WTC11 (cell line): ENCODE results near the gene PREPL. TPM values are rescaled to one million over a fixed set of nuclear protein-coding genes. Genes with fewer than 3 reads are reported as not detected.

Experiments
- ATAC-seq: fragments of 200-7000 bp; cut with Tn5 transposase; 2 replicates; pipeline ENCODE4 v1.10.0; 2021; ENCODE audit warnings: mild to moderate bottlenecking, moderate library complexity
- CTCF ChIA-PET: fragments of 300-600 bp; sonication (Branson Sonifier 250); formaldehyde crosslinking; loops from one replicate; lab custom pipeline; 2021; ENCODE audit warnings: antibody characterized with exemption; lab: Charles Lee
- POLR2A ChIA-PET: fragments of 350-600 bp; sonication (Branson Sonifier 250); formaldehyde crosslinking; loops from one replicate; lab custom pipeline; 2021; ENCODE audit warnings: antibody characterized with exemption; lab: Charles Lee
- DNase-seq: peaks from one replicate; pipeline ENCODE4 v3.0.0; 2021; ENCODE audit warnings: low spot score
- H3K27ac Mint-ChIP-seq: 2 replicates; pipeline ENCODE4 v1.8.0; 2021; ENCODE audit warnings: mixed read lengths
- H3K27me3 Mint-ChIP-seq: 2 replicates; pipeline ENCODE4 v1.8.0; 2021; ENCODE audit warnings: low read depth, mild to moderate bottlenecking, moderate library complexity, mixed read lengths
- H3K36me3 Mint-ChIP-seq: 2 replicates; pipeline ENCODE4 v1.8.0; 2021; ENCODE audit warnings: mixed read lengths
- H3K4me1 Mint-ChIP-seq: 2 replicates; pipeline ENCODE4 v1.8.0; 2022; ENCODE audit warnings: mixed read lengths
- H3K4me3 Mint-ChIP-seq: 2 replicates; pipeline ENCODE4 v1.8.0; 2021; ENCODE audit warnings: mild to moderate bottlenecking, moderate library complexity, mixed read lengths
- H3K9me3 Mint-ChIP-seq: 2 replicates; pipeline ENCODE4 v1.8.0; 2021; ENCODE audit warnings: mixed read lengths
- E2F5 ChIP-seq: sonication (generic); formaldehyde crosslinking; IDR thresholded peaks from 2 replicates; pipeline ENCODE4 v1.8.1; 2022; ENCODE audit warnings: mild to moderate bottlenecking, moderate library complexity, missing genetic modification reagents
- ELF4 ChIP-seq: sonication (generic); formaldehyde crosslinking; IDR thresholded peaks from 2 replicates; pipeline ENCODE4 v1.8.1; 2022; ENCODE audit warnings: low read depth, mild to moderate bottlenecking, moderate library complexity, missing genetic modification reagents
- ERG ChIP-seq: fragments of 250-450 bp; sonication (Bioruptor Pico); IDR thresholded peaks from 2 replicates; pipeline ENCODE4 v1.8.0; 2021; ENCODE audit warnings: mild to moderate bottlenecking
- ETV6 ChIP-seq: sonication (generic); formaldehyde crosslinking; IDR thresholded peaks from 2 replicates; pipeline ENCODE4 v1.8.1; 2022; ENCODE audit warnings: mild to moderate bottlenecking, missing genetic modification reagents
- GRHL2 ChIP-seq: fragments of 250-450 bp; sonication (Bioruptor Pico); IDR thresholded peaks from 2 replicates; pipeline ENCODE4 v1.8.0; 2022; ENCODE audit warnings: mild to moderate bottlenecking, moderate library complexity; ENCODE audit not compliant: insufficient replicate concordance, severe bottlenecking
- HMGA2 ChIP-seq: fragments of 250-450 bp; sonication (Bioruptor Pico); IDR thresholded peaks from 2 replicates; pipeline ENCODE4 v1.4.0; 2021; ENCODE audit warnings: mild to moderate bottlenecking, moderate library complexity
- IRF1 ChIP-seq: sonication (generic); formaldehyde crosslinking; IDR thresholded peaks from 2 replicates; pipeline ENCODE4 v1.8.0; 2023; ENCODE audit warnings: missing genetic modification reagents
- JAZF1 ChIP-seq: fragments of 250-450 bp; sonication (Bioruptor Pico); IDR thresholded peaks from 2 replicates; pipeline ENCODE4 v1.9.0; 2021; ENCODE audit warnings: moderate library complexity, mild to moderate bottlenecking, inconsistent platforms
- JUN ChIP-seq: sonication (generic); formaldehyde crosslinking; IDR thresholded peaks from 2 replicates; pipeline ENCODE4 v1.8.0; 2023; ENCODE audit warnings: mild to moderate bottlenecking, missing genetic modification reagents
- MLX ChIP-seq: sonication (generic); formaldehyde crosslinking; IDR thresholded peaks from 2 replicates; pipeline ENCODE4 v1.8.1; 2023; ENCODE audit warnings: mild to moderate bottlenecking, missing genetic modification reagents, moderate library complexity
- MYBL2 ChIP-seq: sonication (generic); formaldehyde crosslinking; IDR thresholded peaks from 2 replicates; pipeline ENCODE4 v1.8.1; 2023; ENCODE audit warnings: mild to moderate bottlenecking, moderate library complexity, missing genetic modification reagents
- NR2C2 ChIP-seq: sonication (generic); formaldehyde crosslinking; IDR thresholded peaks from 2 replicates; pipeline ENCODE4 v1.8.0; 2022; ENCODE audit warnings: mild to moderate bottlenecking, missing genetic modification reagents
- PRDM15 ChIP-seq: sonication (generic); formaldehyde crosslinking; IDR thresholded peaks from 2 replicates; pipeline ENCODE4 v1.8.0; 2022; ENCODE audit warnings: missing genetic modification reagents
- RELA ChIP-seq: sonication (generic); formaldehyde crosslinking; IDR thresholded peaks from 2 replicates; pipeline ENCODE4 v1.8.1; 2022; ENCODE audit warnings: missing genetic modification reagents, mild to moderate bottlenecking, borderline replicate concordance
- SMAD3 ChIP-seq: sonication (generic); formaldehyde crosslinking; IDR thresholded peaks from 2 replicates; pipeline ENCODE4 v1.8.0; 2022; ENCODE audit warnings: missing genetic modification reagents, mild to moderate bottlenecking, borderline replicate concordance
- TCF7 ChIP-seq: sonication (generic); formaldehyde crosslinking; IDR thresholded peaks from 2 replicates; pipeline ENCODE4 v1.8.0; 2022; ENCODE audit warnings: mild to moderate bottlenecking, low read depth, missing genetic modification reagents, moderate library complexity
- TEAD4 ChIP-seq: sonication (generic); formaldehyde crosslinking; IDR thresholded peaks from 2 replicates; pipeline ENCODE4 v1.8.0; 2022; ENCODE audit warnings: mild to moderate bottlenecking, missing genetic modification reagents
- TP53 ChIP-seq: sonication (generic); formaldehyde crosslinking; IDR thresholded peaks from 2 replicates; pipeline ENCODE4 v1.8.1; 2023; ENCODE audit warnings: mild to moderate bottlenecking, missing genetic modification reagents
- ZBTB43 ChIP-seq: sonication (generic); formaldehyde crosslinking; IDR thresholded peaks from 2 replicates; pipeline ENCODE4 v1.8.1; 2023; ENCODE audit warnings: mild to moderate bottlenecking, missing genetic modification reagents
- ZNF532 ChIP-seq: fragments of 250-450 bp; sonication (Bioruptor Pico); IDR thresholded peaks from 2 replicates; pipeline ENCODE4 v1.9.0; 2021; ENCODE audit warnings: mild to moderate bottlenecking, borderline replicate concordance
- total RNA-seq: library from RNA; stranded (reverse); gene quantifications from 3 replicates; pipeline ENCODE4 v1.2.3, GENCODE V29; 2021

Gene PREPL
- total RNA-seq, 1 experiment from 2014 or later: 29.3 TPM

GRCh38 chr2:44275927-44276303 lies 85.4 kb downstream of the PREPL start (continued):
- TF ChIP-seq MYBL2 (CRISPR knock-in tag) (no peak), ELF4 (CRISPR knock-in tag) (no peak), JAZF1 (CRISPR knock-in tag) (no peak), GRHL2 (no peak), ZBTB43 (CRISPR knock-in tag) (no peak), ETV6 (CRISPR knock-in tag) (no peak), ERG (CRISPR knock-in tag) (no peak), NR2C2 (CRISPR knock-in tag) (no peak), PRDM15 (no peak), E2F5 (CRISPR knock-in tag) (no peak), MLX (CRISPR knock-in tag) (no peak), JUN (CRISPR knock-in tag) (no peak)

GRCh38 chr2:44273596-44273995 lies 87.7 kb downstream of the PREPL start:
- DNase-seq (no peak), ATAC-seq (no peak)
- H3K9me3 Mint-ChIP-seq: peaks cover 5% of the 10 kb centered on the region; the same call in 1 of the 2 replicates
- no peaks in the 10 kb centered on the region for H3K4me1 Mint-ChIP-seq
- POLR2A ChIA-PET: no interaction called here
- CTCF ChIA-PET: no interaction called here
- no peaks in the 10 kb centered on the region for H3K36me3 Mint-ChIP-seq
- TF ChIP-seq HMGA2 (CRISPR knock-in tag) (no peak), ZNF532 (no peak), TCF7 (CRISPR knock-in tag) (no peak), SMAD3 (CRISPR knock-in tag) (no peak), TEAD4 (CRISPR knock-in tag) (no peak), RELA (CRISPR knock-in tag) (no peak), IRF1 (CRISPR knock-in tag) (no peak), TP53 (CRISPR knock-in tag) (no peak)
- H3K27ac Mint-ChIP-seq: no peak overlapping the region
- no peak overlapping the region for H3K4me3 Mint-ChIP-seq
- no peaks in the 10 kb centered on the region for H3K27me3 Mint-ChIP-seq
